ENCODE measurements around the gene CD46. TPM values are rescaled to one million over a fixed set of nuclear protein-coding genes. Genes with fewer than 3 reads are reported as not detected.

Gene CD46
- total RNA-seq, 1 experiment from 2014 or later = 116 TPM

- no peaks in the 10 kb centered on the region; the same call in 1 of the 2 replicates for H3K36me3 ChIP-seq (ENCODE audit: low read depth, low read length)
- no peaks in the 10 kb centered on the region for H3K27me3 ChIP-seq (ENCODE audit: low read length)
- intact Hi-C loops (cut with micrococcal nuclease) = no loop called here
- DNase-seq = no peak
- no peak overlapping the region for H3K9ac ChIP-seq (ENCODE audit: low read length)
- peaks cover 3% of the 10 kb centered on the region for H3K4me1 ChIP-seq (ENCODE audit: insufficient read depth, low read length)
- no peak overlapping the region for H3K4me3 ChIP-seq (ENCODE audit: low read length)
- H3K4me2 ChIP-seq (ENCODE audit: low read length) = no peak overlapping the region
- no TSS peak for BruUV-seq (replicated peaks)
- TF ChIP-seq EZH2phosphoT487 (IDR thresholded peaks at IDR 0.05; ENCODE audit: borderline replicate concordance, low read length) (no peak), EZH2 (IDR thresholded peaks at IDR 0.05; ENCODE audit: low read length, unreplicated experiment) (no peak), CTCF (conservative IDR thresholded peaks at IDR 0.05; ENCODE audit: low read depth, low read length) (no peak)
- no peaks in the 10 kb centered on the region; the same call in 1 of the 2 replicates for H4K20me1 ChIP-seq (ENCODE audit: low read length)
- H2AFZ ChIP-seq (ENCODE audit: low read length) = no peak overlapping the region
- no peaks in the 10 kb centered on the region for H3K9me3 ChIP-seq (ENCODE audit: low read length)
- no peaks in the 10 kb centered on the region for H3K9me2 ChIP-seq (replicated peaks; ENCODE audit: low read length)
- CTCF ChIA-PET = no interaction called here
- POLR2A ChIA-PET (ENCODE audit: unreplicated experiment) = no interaction called here
- H3F3A ChIP-seq (ENCODE audit: low read length, unreplicated experiment) = no peaks in the 10 kb centered on the region
- peaks cover 84% of the 10 kb centered on the region for H3K79me2 ChIP-seq (ENCODE audit: low read length)
- H3K27ac ChIP-seq (ENCODE audit: low read length) = no peak overlapping the region
- ATAC-seq = no peak
Observed at GRCh38 chr1:207841293-207841692, 89.4 kb downstream of the CD46 start.

- Histone ChIP-seq H3F3A (ENCODE audit: low read length, unreplicated experiment) (peaks cover 6% of the 10 kb centered on the region), H4K20me1 (ENCODE audit: low read length) (no peaks in the 10 kb centered on the region; the same call in 1 of the 2 replicates), H3K79me2 (ENCODE audit: low read length) (peaks cover 84% of the 10 kb centered on the region), H2AFZ (ENCODE audit: low read length) (no peak overlapping the region), H3K9ac (ENCODE audit: low read length) (no peak overlapping the region), H3K9me3 (ENCODE audit: low read length) (no peaks in the 10 kb centered on the region), H3K27me3 (ENCODE audit: low read length) (no peaks in the 10 kb centered on the region), H3K27ac (ENCODE audit: low read length) (no peak overlapping the region), H3K4me2 (ENCODE audit: low read length) (no peak overlapping the region), H3K4me3 (ENCODE audit: low read length) (no peak overlapping the region), H3K9me2 (replicated peaks; ENCODE audit: low read length) (no peaks in the 10 kb centered on the region), H3K4me1 (ENCODE audit: insufficient read depth, low read length) (peaks cover 9% of the 10 kb centered on the region), H3K36me3 (ENCODE audit: low read depth, low read length) (no peaks in the 10 kb centered on the region; the same call in 1 of the 2 replicates)
- no TSS peak for BruUV-seq (replicated peaks)
- ChIA-PET CTCF (interaction anchor here (0.6 kb wide), 1 partner anchor 44 kb away, joined by 6 read pairs; no protein-coding TSS in a partner anchor), POLR2A (ENCODE audit: unreplicated experiment) (no interaction called here)
- TF ChIP-seq EZH2 (IDR thresholded peaks at IDR 0.05; ENCODE audit: low read length, unreplicated experiment) (no peak), EZH2phosphoT487 (IDR thresholded peaks at IDR 0.05; ENCODE audit: borderline replicate concordance, low read length) (no peak), CTCF (conservative IDR thresholded peaks at IDR 0.05; ENCODE audit: low read depth, low read length) (no peak)
- intact Hi-C loops (cut with micrococcal nuclease) = no loop called here
- no peak for ATAC-seq
- no peak for DNase-seq
Observed at GRCh38 chr1:207841901-207842300, 90.0 kb downstream of the CD46 start.

GRCh38 chr1:207842506-207842905, 90.7 kb downstream of the CD46 start:
- intact Hi-C loops (cut with micrococcal nuclease) = no loop called here
- no TSS peak for BruUV-seq (replicated peaks)
- Histone ChIP-seq H3K27ac (ENCODE audit: low read length) (no peak overlapping the region), H3K9me3 (ENCODE audit: low read length) (no peaks in the 10 kb centered on the region), H3K36me3 (ENCODE audit: low read depth, low read length) (no peaks in the 10 kb centered on the region; the same call in 1 of the 2 replicates), H3K4me2 (ENCODE audit: low read length) (no peak overlapping the region), H3F3A (ENCODE audit: low read length, unreplicated experiment) (peaks cover 12% of the 10 kb centered on the region), H3K9ac (ENCODE audit: low read length) (no peak overlapping the region), H2AFZ (ENCODE audit: low read length) (no peak overlapping the region), H3K4me3 (ENCODE audit: low read length) (no peak overlapping the region), H3K4me1 (ENCODE audit: insufficient read depth, low read length) (peaks cover 15% of the 10 kb centered on the region), H3K27me3 (ENCODE audit: low read length) (no peaks in the 10 kb centered on the region), H3K9me2 (replicated peaks; ENCODE audit: low read length) (no peaks in the 10 kb centered on the region), H3K79me2 (ENCODE audit: low read length) (peaks cover 82% of the 10 kb centered on the region), H4K20me1 (ENCODE audit: low read length) (no peaks in the 10 kb centered on the region; the same call in 1 of the 2 replicates)
- no peak for TF ChIP-seq CTCF (conservative IDR thresholded peaks at IDR 0.05; ENCODE audit: low read depth, low read length)
- TF ChIP-seq EZH2phosphoT487 (IDR thresholded peaks at IDR 0.05; ENCODE audit: borderline replicate concordance, low read length) = no peak
- TF ChIP-seq EZH2 (IDR thresholded peaks at IDR 0.05; ENCODE audit: low read length, unreplicated experiment) = no peak
- DNase-seq (no peak), ATAC-seq (no peak)
- POLR2A ChIA-PET (ENCODE audit: unreplicated experiment) = no interaction called here
- CTCF ChIA-PET = interaction anchor here (0.6 kb wide), 1 partner anchor 45 kb away, joined by 6 read pairs; no protein-coding TSS in a partner anchor

Data from PC-3 (cell line).